Measurements from ENCODE around the gene MSH4. TPM values are rescaled to one million over a fixed set of nuclear protein-coding genes. Genes with fewer than 3 reads are reported as not detected.

MSH4 gene
- total RNA-seq, 2 donors from 2014 or later = 0.13 to 0.46 TPM

- Histone ChIP-seq H3K9ac (ENCODE audit: extremely low read depth, low read length, poor library complexity, severe bottlenecking) (no peak overlapping the region), H3K36me3 (ENCODE audit: control insufficient read depth, insufficient read depth, low read length) (no peaks in the 10 kb centered on the region), H3K27me3 (ENCODE audit: control insufficient read depth, insufficient read depth, low read length, poor library complexity, severe bottlenecking) (no peaks in the 10 kb centered on the region), H3K9me3 (ENCODE audit: control insufficient read depth, low read length) (no peaks in the 10 kb centered on the region), H3K4me3 (ENCODE audit: low read length) (no peak overlapping the region), H3K27ac (ENCODE audit: low read depth, low read length) (no peak overlapping the region), H3K4me1 (ENCODE audit: control insufficient read depth, insufficient read depth, low read length) (no peaks in the 10 kb centered on the region)
- Mint-ChIP-seq H3K36me3 (ENCODE audit: low read depth) (no peaks in the 10 kb centered on the region), H3K27ac (no peak overlapping the region), H3K9me3 (peaks cover 21% of the 10 kb centered on the region), H3K4me1 (no peaks in the 10 kb centered on the region), H3K4me3 (no peak overlapping the region), H3K27me3 (ENCODE audit: insufficient read depth) (peaks cover 7% of the 10 kb centered on the region)
- 80 to 83% methylated on average over 1 to 2 of the region's 2 CpGs for WGBS, 2 experiments (ENCODE audit: insufficient coverage in 1 of 2, insufficient read length in 1 of 2)
- no peak for DNase-seq
- TF ChIP-seq CTCF (conservative IDR thresholded peaks at IDR 0.05) = no peak
These were observed 39.9 kb downstream of the MSH4 start for GRCh38 chr1:75836528-75837100.

- Histone ChIP-seq H3K4me1 (ENCODE audit: control insufficient read depth, insufficient read depth, low read length) (no peaks in the 10 kb centered on the region), H3K9me3 (ENCODE audit: control insufficient read depth, low read length) (no peaks in the 10 kb centered on the region), H3K4me3 (ENCODE audit: low read length) (no peak overlapping the region), H3K36me3 (ENCODE audit: control insufficient read depth, insufficient read depth, low read length) (no peaks in the 10 kb centered on the region), H3K9ac (ENCODE audit: extremely low read depth, low read length, poor library complexity, severe bottlenecking) (no peak overlapping the region), H3K27me3 (ENCODE audit: control insufficient read depth, insufficient read depth, low read length, poor library complexity, severe bottlenecking) (no peaks in the 10 kb centered on the region), H3K27ac (ENCODE audit: low read depth, low read length) (no peak overlapping the region)
- Mint-ChIP-seq H3K9me3 (peaks cover 11% of the 10 kb centered on the region), H3K4me1 (peaks cover 5% of the 10 kb centered on the region), H3K4me3 (no peak overlapping the region), H3K36me3 (ENCODE audit: low read depth) (no peaks in the 10 kb centered on the region), H3K27ac (no peak overlapping the region), H3K27me3 (ENCODE audit: insufficient read depth) (no peaks in the 10 kb centered on the region)
- 89 to 100% methylated on average over 1 to 2 of the region's 2 CpGs for WGBS, 2 experiments (ENCODE audit: insufficient coverage in 1 of 2, insufficient read length in 1 of 2)
- DNase-seq = no peak
- TF ChIP-seq CTCF (conservative IDR thresholded peaks at IDR 0.05) = no peak
These were observed 41.4 kb downstream of the MSH4 start for GRCh38 chr1:75838079-75838478.

GRCh38 chr1:75841421-75841820 is 44.7 kb downstream of the MSH4 start:
- H3K9ac ChIP-seq (ENCODE audit: extremely low read depth, low read length, poor library complexity, severe bottlenecking) = no peak overlapping the region
- H3K36me3 Mint-ChIP-seq (ENCODE audit: low read depth) = no peaks in the 10 kb centered on the region

More at GRCh38 chr1:75841421-75841820, 44.7 kb downstream of the MSH4 start:
- Mint-ChIP-seq H3K27ac (no peak overlapping the region), H3K27me3 (ENCODE audit: insufficient read depth) (no peaks in the 10 kb centered on the region), H3K9me3 (no peaks in the 10 kb centered on the region), H3K4me3 (no peak overlapping the region), H3K4me1 (peaks cover 5% of the 10 kb centered on the region)
- Histone ChIP-seq H3K4me1 (ENCODE audit: control insufficient read depth, insufficient read depth, low read length) (no peaks in the 10 kb centered on the region), H3K27me3 (ENCODE audit: control insufficient read depth, insufficient read depth, low read length, poor library complexity, severe bottlenecking) (no peaks in the 10 kb centered on the region), H3K9me3 (ENCODE audit: control insufficient read depth, low read length) (no peaks in the 10 kb centered on the region), H3K27ac (ENCODE audit: low read depth, low read length) (no peak overlapping the region), H3K36me3 (ENCODE audit: control insufficient read depth, insufficient read depth, low read length) (no peaks in the 10 kb centered on the region), H3K4me3 (ENCODE audit: low read length) (no peak overlapping the region)
- DNase-seq = no peak
- TF ChIP-seq CTCF (conservative IDR thresholded peaks at IDR 0.05) = no peak
